Neuron (in vitro differentiated cells): ENCODE results near the gene IL9.

Experiments used
- H2AFZ ChIP-seq: one replicate; pipeline ENCODE4 v1.6.1; 2013; ENCODE audit warnings: low read depth, mild to moderate bottlenecking, inconsistent platforms, low read length, moderate library complexity
- H3K27me3 ChIP-seq: one replicate; pipeline ENCODE4 v1.6.1; 2013; ENCODE audit warnings: low read length; ENCODE audit not compliant: insufficient read depth
- H3K36me3 ChIP-seq: one replicate; pipeline ENCODE4 v1.6.1; 2013; ENCODE audit warnings: low read length; ENCODE audit not compliant: insufficient read depth
- H3K4me1 ChIP-seq: one replicate; pipeline ENCODE4 v1.6.1; 2013; ENCODE audit warnings: low read length; ENCODE audit not compliant: insufficient read depth
- H3K4me3 ChIP-seq: 2 replicates; pipeline ENCODE4 v1.5.1; 2013; ENCODE audit warnings: mild to moderate bottlenecking, low read length, moderate library complexity
- H3K9me3 ChIP-seq: one replicate; pipeline ENCODE4 v1.6.1; 2013; ENCODE audit warnings: low read length

IL9 gene

GRCh38 chr5:135895474-135896006 is at the start of gene IL9:
TSS of gene IL9 (minus strand) at chr5:135895841. CDS start at chr5:135895816, 25 bp downstream.
- H3K27me3 ChIP-seq, result no peaks in the 10 kb centered on the region
- no peaks in the 10 kb centered on the region for H3K9me3 ChIP-seq
- H3K4me3 ChIP-seq, result no peak within 1 kb of the TSS
- no peak within 1 kb of the TSS for H2AFZ ChIP-seq
- no peaks in the 10 kb centered on the region for H3K36me3 ChIP-seq
- no peaks in the 10 kb centered on the region for H3K4me1 ChIP-seq

DNA sequence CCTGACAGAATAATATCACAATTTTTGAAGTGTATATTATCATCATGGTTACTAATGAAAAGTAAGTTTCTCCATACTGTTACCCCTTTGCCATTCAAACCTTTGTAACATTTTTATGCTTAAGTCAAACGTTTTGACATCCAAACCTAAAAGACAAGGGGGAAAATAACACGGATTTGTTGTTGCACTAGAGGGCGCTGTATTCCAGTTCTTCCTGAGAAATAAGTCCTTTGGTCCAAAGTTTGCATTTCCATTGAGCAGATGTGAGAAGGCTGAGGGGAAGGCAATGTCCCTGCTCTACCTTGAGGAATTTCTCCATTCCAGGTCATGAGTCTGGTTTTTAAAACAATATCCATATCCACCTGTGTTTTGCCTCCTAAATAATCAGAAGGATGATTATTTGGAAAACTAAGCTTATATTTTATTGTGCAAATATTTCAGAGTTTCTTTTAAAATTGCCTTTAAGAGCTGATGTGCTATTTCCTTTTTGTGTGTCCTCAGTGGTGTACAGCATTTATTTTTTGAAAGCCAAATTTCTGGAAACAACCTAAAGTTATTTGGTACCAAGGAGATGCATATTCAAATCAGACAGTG is 49.4 kb upstream of the IL9 start:
- peaks cover 4% of the 10 kb centered on the region for H3K27me3 ChIP-seq
- no peaks in the 10 kb centered on the region for H3K9me3 ChIP-seq
- no peak overlapping the region for H2AFZ ChIP-seq
- no peak overlapping the region for H3K4me3 ChIP-seq
- no peaks in the 10 kb centered on the region for H3K36me3 ChIP-seq
- no peaks in the 10 kb centered on the region for H3K4me1 ChIP-seq

GRCh38 chr5:135944564-135944963 is 48.9 kb upstream of the IL9 start:
- Histone ChIP-seq H3K4me3 (no peak overlapping the region), H3K27me3 (peaks cover 4% of the 10 kb centered on the region), H3K36me3 (no peaks in the 10 kb centered on the region), H3K4me1 (no peaks in the 10 kb centered on the region), H3K9me3 (no peaks in the 10 kb centered on the region), H2AFZ (no peak overlapping the region)

- Histone ChIP-seq H3K9me3 (no peaks in the 10 kb centered on the region), H3K27me3 (peaks cover 4% of the 10 kb centered on the region), H3K36me3 (no peaks in the 10 kb centered on the region), H2AFZ (no peak overlapping the region), H3K4me3 (no peak overlapping the region), H3K4me1 (no peaks in the 10 kb centered on the region)
Observed at GRCh38 chr5:135942202-135942771, 46.6 kb upstream of the IL9 start.

- H3K9me3 ChIP-seq, result no peaks in the 10 kb centered on the region
- no peak overlapping the region for H2AFZ ChIP-seq
- no peak overlapping the region for H3K4me3 ChIP-seq
- H3K36me3 ChIP-seq, result no peaks in the 10 kb centered on the region
- no peaks in the 10 kb centered on the region for H3K4me1 ChIP-seq
- H3K27me3 ChIP-seq, result peaks cover 6% of the 10 kb centered on the region
Observed at GRCh38 chr5:135941711-135942110, 46.1 kb upstream of the IL9 start.

- Histone ChIP-seq H3K36me3 (no peaks in the 10 kb centered on the region), H3K4me3 (no peak overlapping the region), H3K27me3 (peaks cover 12% of the 10 kb centered on the region), H3K4me1 (no peaks in the 10 kb centered on the region), H3K9me3 (no peaks in the 10 kb centered on the region), H2AFZ (no peak overlapping the region)
Observed at GRCh38 chr5:135937245-135937911, 41.7 kb upstream of the IL9 start.

DNA sequence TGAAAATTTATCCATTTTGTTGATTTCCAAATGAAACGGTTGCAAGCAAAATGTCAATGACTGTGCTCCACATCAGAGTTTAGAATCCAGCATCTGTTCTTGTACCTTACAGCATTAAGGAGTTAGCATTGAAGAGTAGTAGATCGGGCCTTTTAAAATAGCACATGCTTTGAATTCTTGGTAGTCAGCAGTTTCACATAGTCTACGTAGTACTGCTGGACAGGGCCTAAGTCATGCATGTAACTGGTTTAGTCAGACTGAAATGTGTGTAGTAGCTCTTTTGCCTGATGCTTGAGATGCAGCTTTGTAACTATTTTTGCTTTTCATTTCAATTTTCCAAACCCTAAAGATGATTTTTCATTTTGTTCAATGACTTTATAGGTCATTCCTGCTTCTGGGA is 39.3 kb upstream of the IL9 start:
- H3K4me3 ChIP-seq, result no peak overlapping the region
- H3K9me3 ChIP-seq, result no peaks in the 10 kb centered on the region
- no peak overlapping the region for H2AFZ ChIP-seq
- no peaks in the 10 kb centered on the region for H3K36me3 ChIP-seq
- H3K4me1 ChIP-seq, result no peaks in the 10 kb centered on the region
- H3K27me3 ChIP-seq, result peaks cover 31% of the 10 kb centered on the region

DNA sequence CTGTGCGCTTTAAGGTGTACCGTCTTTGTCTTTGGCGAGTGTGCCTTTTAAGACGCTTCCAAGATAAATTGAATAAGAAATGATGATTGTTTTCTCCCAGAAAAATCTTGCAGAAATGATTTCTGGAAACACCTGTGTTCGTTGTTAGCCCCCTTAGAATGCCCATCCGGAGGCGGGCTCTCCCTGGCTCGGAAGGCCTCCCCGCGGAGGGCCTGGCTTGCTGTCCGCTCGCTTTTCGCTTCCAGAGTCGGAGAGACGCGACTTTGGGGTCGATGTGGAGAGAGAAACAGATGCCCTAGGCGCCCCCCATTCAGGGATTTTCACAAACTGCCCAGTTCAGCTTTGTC is 35.3 kb upstream of the IL9 start:
- Histone ChIP-seq H3K36me3 (no peaks in the 10 kb centered on the region), H3K4me3 (no peak overlapping the region), H3K9me3 (no peaks in the 10 kb centered on the region), H2AFZ (no peak overlapping the region), H3K27me3 (peaks cover 37% of the 10 kb centered on the region), H3K4me1 (no peaks in the 10 kb centered on the region)

DNA sequence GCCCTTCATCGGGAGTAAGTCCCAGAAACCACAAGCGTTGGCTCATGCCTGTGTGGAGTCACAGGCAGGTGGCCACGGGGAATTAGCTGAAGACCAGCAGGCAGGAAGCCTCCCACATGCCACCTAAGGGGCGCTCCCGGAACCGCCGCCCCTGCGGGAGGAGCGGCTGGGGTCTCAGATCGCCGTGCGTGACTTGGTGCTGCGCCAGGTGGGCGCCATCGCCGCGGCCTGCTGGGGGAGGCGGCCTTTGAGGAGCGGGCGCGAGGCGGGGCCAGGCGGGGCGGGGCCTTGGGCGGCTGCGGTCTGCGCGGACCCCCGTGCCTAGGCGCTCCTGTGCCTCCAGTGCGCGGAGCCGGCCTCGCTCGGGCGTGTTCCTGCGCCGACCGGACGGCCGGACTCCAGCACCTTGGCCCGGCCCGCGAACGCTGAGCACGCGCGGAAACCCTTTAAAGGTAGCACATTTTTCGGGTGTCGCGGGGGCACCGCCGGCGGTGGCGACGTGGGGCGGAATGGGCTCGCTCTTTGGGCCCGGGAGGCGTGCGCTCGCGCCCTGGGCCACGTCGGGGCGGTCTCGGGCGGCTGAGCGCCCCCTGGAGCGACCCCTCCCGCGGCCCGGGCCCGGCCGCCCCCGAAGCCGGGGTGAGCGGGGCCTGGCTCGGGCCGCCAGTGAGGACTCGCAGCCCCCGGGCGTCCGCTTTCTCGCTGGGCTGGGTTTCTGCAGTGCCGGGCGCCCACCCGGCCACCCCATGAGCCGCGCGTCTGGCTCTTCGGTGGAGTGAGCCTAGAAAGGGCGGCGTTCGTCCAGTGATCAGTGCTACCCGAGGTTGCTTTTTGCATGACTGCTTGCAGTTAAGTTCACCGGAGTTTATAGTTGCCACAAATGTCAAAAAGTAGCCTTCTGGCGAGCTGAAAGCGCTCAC is 34.6 kb upstream of the IL9 start:
- Histone ChIP-seq H3K27me3 (peaks cover 37% of the 10 kb centered on the region), H3K4me1 (no peaks in the 10 kb centered on the region), H2AFZ (no peak overlapping the region), H3K36me3 (no peaks in the 10 kb centered on the region), H3K9me3 (no peaks in the 10 kb centered on the region), H3K4me3 (no peak overlapping the region)

DNA sequence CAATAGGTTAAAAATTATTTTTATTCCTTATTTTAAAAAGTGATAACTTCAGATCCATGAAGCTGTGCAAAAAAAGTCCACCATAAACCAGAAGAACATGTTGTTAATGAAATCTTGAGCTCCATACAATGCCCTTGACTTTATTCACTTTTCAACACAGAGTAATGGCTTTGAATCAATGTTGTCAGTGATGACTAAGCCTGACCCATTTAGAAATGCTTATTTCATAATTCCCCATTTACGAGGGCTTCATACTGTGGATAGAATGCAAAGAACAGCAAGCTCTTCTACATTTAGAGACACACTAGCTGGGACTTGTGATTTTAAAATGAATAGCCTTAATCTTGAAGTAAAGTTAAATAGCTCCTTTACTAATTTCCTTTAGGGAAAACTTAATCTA is 25.7 kb upstream of the IL9 start:
- H3K27me3 ChIP-seq, result peaks cover 2% of the 10 kb centered on the region
- H3K36me3 ChIP-seq, result no peaks in the 10 kb centered on the region
- H3K4me1 ChIP-seq, result no peaks in the 10 kb centered on the region
- no peak overlapping the region for H3K4me3 ChIP-seq
- H2AFZ ChIP-seq, result no peak overlapping the region
- no peaks in the 10 kb centered on the region for H3K9me3 ChIP-seq

DNA sequence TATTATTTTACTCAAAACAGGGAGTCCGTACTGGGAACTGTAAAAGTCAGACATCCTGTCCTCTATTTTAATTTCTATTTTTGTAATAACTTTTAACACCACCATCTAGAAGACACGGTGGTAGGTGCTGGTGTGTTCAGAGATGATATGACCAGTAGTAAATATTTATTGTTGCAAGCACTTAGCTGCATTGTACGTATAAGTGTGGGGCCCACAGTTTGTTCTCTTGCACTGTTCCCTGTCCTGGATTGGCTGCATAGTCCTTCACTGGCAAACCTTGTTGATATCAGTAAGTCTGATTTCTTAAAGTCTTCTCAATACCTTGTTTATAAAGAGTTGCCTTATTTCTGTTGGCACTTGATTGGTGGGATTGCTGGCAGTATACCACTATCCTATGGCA is 24.6 kb upstream of the IL9 start:
- Histone ChIP-seq H3K4me3 (no peak overlapping the region), H3K36me3 (no peaks in the 10 kb centered on the region), H3K4me1 (no peaks in the 10 kb centered on the region), H3K9me3 (no peaks in the 10 kb centered on the region), H3K27me3 (peaks cover 2% of the 10 kb centered on the region), H2AFZ (no peak overlapping the region)

GRCh38 chr5:135916638-135917263 is 21.1 kb upstream of the IL9 start:
- peaks cover 2% of the 10 kb centered on the region for H3K27me3 ChIP-seq
- no peak overlapping the region for H2AFZ ChIP-seq
- H3K4me3 ChIP-seq, result no peak overlapping the region

More at GRCh38 chr5:135916638-135917263, 21.1 kb upstream of the IL9 start:
- Histone ChIP-seq H3K9me3 (no peaks in the 10 kb centered on the region), H3K4me1 (no peaks in the 10 kb centered on the region), H3K36me3 (no peaks in the 10 kb centered on the region)
